Brain microvascular endothelial cell (primary cell): Measurements from ENCODE around the gene FGG.

Experiments used
- DNase-seq: peaks from one replicate; pipeline ENCODE4 v3.0.0-alpha.2; 2020
- H3K27ac ChIP-seq: fragments of 250-450 bp; sonication (Bioruptor Pico); 2 replicates; pipeline ENCODE4 v1.5.1; 2020; ENCODE audit warnings: mild to moderate bottlenecking, moderate library complexity
- H3K27me3 ChIP-seq: fragments of 250-450 bp; sonication (Bioruptor Pico); replicated peaks from 2 replicates; pipeline ENCODE4 v1.5.1; 2020; ENCODE audit warnings: mild to moderate bottlenecking
- H3K36me3 ChIP-seq: fragments of 250-450 bp; sonication (Bioruptor Pico); replicated peaks from 2 replicates; pipeline ENCODE4 v1.5.1; 2020; ENCODE audit warnings: mild to moderate bottlenecking
- H3K4me3 ChIP-seq: 2 replicates; pipeline ENCODE4 v1.5.1; 2011; ENCODE audit warnings: low read depth, mild to moderate bottlenecking, control low read depth, low read length, moderate library complexity
- CTCF ChIP-seq: IDR thresholded peaks from 2 replicates; pipeline ENCODE4 v1.5.1; 2011; ENCODE audit warnings: low read depth, mild to moderate bottlenecking, moderate library complexity, low read length, control low read depth, inconsistent platforms; ENCODE audit errors: missing control alignments
- in situ Hi-C: cut with HindIII; loops from 2 replicates; pipeline ENCODE4 v1.10.0; 2017; ENCODE audit warnings: low sequenced_read_pairs, low pct_ligation_motif_present

Gene FGG

GRCh38 chr4:154612472-154613414, at the start of gene FGG:
FGG (minus strand) TSS chr4:154612656; CDS start chr4:154612609, 47 bp downstream.
- in situ Hi-C loops, result no loop called here
- TF ChIP-seq CTCF, result no peak
- no peak within 1 kb of the TSS for H3K4me3 ChIP-seq
- no peak within 1 kb of the TSS for H3K27ac ChIP-seq
- H3K36me3 ChIP-seq, result no peaks in the 10 kb centered on the region
- DNase-seq, result no peak
- H3K27me3 ChIP-seq, result no peaks in the 10 kb centered on the region

- TF ChIP-seq CTCF, result no peak
- Histone ChIP-seq H3K4me3 (no peak overlapping the region), H3K27ac (no peak overlapping the region), H3K27me3 (no peaks in the 10 kb centered on the region), H3K36me3 (no peaks in the 10 kb centered on the region)
- in situ Hi-C loops, result no loop called here
- DNase-seq, result peak; percentile 18
Observed at GRCh38 chr4:154660052-154660451, 47.6 kb upstream of the FGG start.

GRCh38 chr4:154658680-154659405, 46.4 kb upstream of the FGG start:
- Histone ChIP-seq H3K4me3 (no peak overlapping the region), H3K36me3 (no peaks in the 10 kb centered on the region), H3K27ac (no peak overlapping the region), H3K27me3 (no peaks in the 10 kb centered on the region)
- TF ChIP-seq CTCF, result no peak
- DNase-seq, result no peak
- in situ Hi-C loops, result no loop called here

DNA sequence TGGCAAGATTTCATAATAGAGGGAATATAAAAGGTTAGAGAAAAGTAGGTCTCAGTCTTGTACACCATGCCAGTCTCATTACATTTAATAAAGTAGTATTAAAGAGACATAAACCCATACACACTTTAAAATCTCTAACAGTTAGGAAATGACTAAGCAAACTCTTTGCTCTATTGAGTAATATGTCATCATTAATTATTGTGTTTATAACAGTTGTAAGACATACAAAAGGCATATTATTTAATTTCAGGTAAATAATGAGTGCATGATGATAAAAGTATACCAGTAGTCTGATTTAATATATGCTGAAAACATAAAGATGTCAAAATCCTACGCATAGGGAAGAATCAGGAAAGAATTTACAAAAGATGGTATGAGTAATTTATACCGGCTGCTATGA, 31.0 kb upstream of the FGG start:
- Histone ChIP-seq H3K27ac (no peak overlapping the region), H3K4me3 (no peak overlapping the region), H3K36me3 (no peaks in the 10 kb centered on the region), H3K27me3 (no peaks in the 10 kb centered on the region)
- no peak for DNase-seq
- no peak for TF ChIP-seq CTCF
- in situ Hi-C loops, result no loop called here

DNA sequence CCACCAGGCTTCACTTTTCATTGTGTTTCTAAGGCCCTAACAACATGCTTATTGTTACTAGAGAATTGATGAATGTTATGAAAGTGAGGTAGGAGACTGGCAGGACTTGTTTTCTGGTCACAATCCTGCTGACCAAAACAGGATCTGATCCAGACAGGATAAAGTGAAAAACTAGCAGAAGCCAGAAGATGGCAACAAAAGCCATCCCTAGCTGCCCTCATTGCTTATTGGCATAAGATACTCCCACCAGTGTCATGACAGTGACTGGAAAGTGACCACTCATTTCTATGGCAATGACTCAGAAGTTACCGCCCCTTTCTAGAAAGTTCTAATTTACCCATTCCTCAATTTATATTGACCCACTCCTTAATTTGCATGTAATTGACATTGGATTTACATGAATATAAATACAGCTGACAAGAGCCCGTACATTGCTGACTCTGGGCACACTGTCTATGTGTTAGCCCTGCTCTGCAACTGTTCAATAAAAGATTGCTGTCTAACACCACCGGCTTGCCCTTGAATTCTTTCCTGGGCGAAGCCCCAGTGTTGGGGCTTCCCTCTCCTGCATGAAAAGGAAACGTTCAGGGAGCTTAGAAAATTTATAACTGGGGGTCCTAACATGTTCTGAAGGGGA, 30.0 kb upstream of the FGG start:
- Histone ChIP-seq H3K27ac (no peak overlapping the region), H3K36me3 (no peaks in the 10 kb centered on the region), H3K4me3 (no peak overlapping the region), H3K27me3 (no peaks in the 10 kb centered on the region)
- no peak for DNase-seq
- in situ Hi-C loops, result no loop called here
- TF ChIP-seq CTCF, result no peak
